ENCODE results near the gene LRPAP1. TPM values are rescaled to one million over a fixed set of nuclear protein-coding genes. Genes with fewer than 3 reads are reported as not detected.

The LRPAP1 gene
- total and polyA plus RNA-seq, 2 donors (not counting 1 experiment from before 2014, with no cell fraction given), result 64.6 to 86.8 TPM

- H3K27me3 ChIP-seq (replicated peaks in 1 of 4; ENCODE audit: control extremely low read depth in 1 of 4, control insufficient read depth in 3 of 4, insufficient read depth in 4 of 4, low read length in 3 of 4), result peaks cover 0 to 41% (median 10%) of the 10 kb centered on the region in 4 experiments
- ChIA-PET POLR2A (no interaction called here), CTCF (no interaction called here)
- no peak overlapping the region for H3K9ac ChIP-seq (ENCODE audit: low read length)
- no peaks in the 10 kb centered on the region for H3K79me2 ChIP-seq (ENCODE audit: control insufficient read depth, insufficient read depth, low read length)
- no peak overlapping the region for H3K27ac ChIP-seq (ENCODE audit: low read length in 2 of 2)
- H4K20me1 ChIP-seq (ENCODE audit: control insufficient read depth, insufficient read depth, low read length, poor library complexity, severe bottlenecking), result no peaks in the 10 kb centered on the region
- H3K9me3 Mint-ChIP-seq (ENCODE audit: insufficient read depth), result no peaks in the 10 kb centered on the region
- TF ChIP-seq EZH2 (IDR thresholded peaks at IDR 0.05; ENCODE audit: borderline replicate concordance, insufficient read depth, low read depth, low read length, poor library complexity, severe bottlenecking) (no peak), CTCF (IDR thresholded peaks at IDR 0.05) (no peak)
- no peak for ATAC-seq (ENCODE audit: low read depth)
- no peak for DNase-seq
- H3K4me1 ChIP-seq (ENCODE audit: control insufficient read depth in 2 of 2, insufficient read depth in 2 of 2, low read length in 2 of 2), result peaks cover 0 to 18% of the 10 kb centered on the region in 2 donors
- H3K27ac Mint-ChIP-seq, result no peak overlapping the region
- H3K36me3 ChIP-seq (replicated peaks in 1 of 2; ENCODE audit: control extremely low read depth in 1 of 2, control insufficient read depth in 1 of 2, extremely low read depth in 1 of 2, insufficient read depth in 2 of 2, low read length in 1 of 2), result no peaks in the 10 kb centered on the region
- intact Hi-C loops (cut with micrococcal nuclease), result no loop called here
- H3K27me3 Mint-ChIP-seq, result peaks cover 23% of the 10 kb centered on the region
- H3K9me3 ChIP-seq (ENCODE audit: control extremely low read depth in 1 of 3, control insufficient read depth in 2 of 3, insufficient read depth in 1 of 3, low read length in 2 of 3), result peaks cover 0 to 27% (median 0%) of the 10 kb centered on the region in 3 donors
- 96% methylated on average over 17 of the region's 21 CpGs for WGBS (ENCODE audit: insufficient coverage)
- H3K4me1 Mint-ChIP-seq, result no peaks in the 10 kb centered on the region
- no peak overlapping the region for H3K4me2 ChIP-seq (replicated peaks; ENCODE audit: low read depth, low read length, poor library complexity, severe bottlenecking)
- H3K4me3 ChIP-seq (ENCODE audit: control extremely low read depth in 1 of 5, extremely low read depth in 1 of 5, insufficient read depth in 1 of 5, low read depth in 2 of 5, low read length in 4 of 5), result no peak overlapping the region
- H3K4me3 Mint-ChIP-seq, result peak overlapping the region; percentile 32
- H2AFZ ChIP-seq (ENCODE audit: insufficient read depth, low read depth, low read length, poor library complexity, severe bottlenecking), result no peak overlapping the region
Measured at GRCh38 chr4:3464911-3465697, 67.1 kb downstream of the LRPAP1 start.

DNA sequence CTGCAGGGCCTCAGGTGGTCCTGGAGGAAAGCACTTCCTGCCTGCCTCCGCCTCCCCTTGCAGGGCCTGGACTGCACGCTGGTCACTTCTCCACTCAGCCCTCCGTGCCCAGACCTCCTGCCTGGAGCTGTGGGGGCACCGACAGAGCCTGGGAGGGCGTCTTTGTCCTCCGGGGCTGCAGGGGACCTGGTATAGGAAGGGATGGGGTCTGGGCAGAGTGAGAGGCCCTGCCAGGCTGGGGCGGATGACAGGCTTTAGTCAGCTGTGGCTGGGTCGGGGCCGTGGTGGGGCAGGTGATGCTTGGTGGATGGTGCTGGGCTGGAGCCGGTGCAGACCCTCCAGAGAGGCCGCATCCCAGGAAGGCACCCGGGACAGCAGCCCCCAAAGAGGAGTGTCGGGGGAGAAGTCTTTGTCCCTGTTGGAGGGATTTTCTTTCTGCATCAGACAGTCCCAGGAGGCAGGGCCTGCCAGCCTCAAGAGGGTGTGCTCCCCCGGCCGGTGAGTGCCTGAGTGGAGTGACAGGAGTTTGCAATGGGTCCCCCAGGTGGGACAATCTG is 67.8 kb downstream of the LRPAP1 start:
- Histone ChIP-seq H3K4me3 (ENCODE audit: control extremely low read depth in 1 of 5, extremely low read depth in 1 of 5, insufficient read depth in 1 of 5, low read depth in 2 of 5, low read length in 4 of 5) (no peak overlapping the region), H3K9ac (ENCODE audit: low read length) (no peak overlapping the region), H3K36me3 (replicated peaks in 1 of 2; ENCODE audit: control extremely low read depth in 1 of 2, control insufficient read depth in 1 of 2, extremely low read depth in 1 of 2, insufficient read depth in 2 of 2, low read length in 1 of 2) (no peaks in the 10 kb centered on the region), H2AFZ (ENCODE audit: insufficient read depth, low read depth, low read length, poor library complexity, severe bottlenecking) (no peak overlapping the region), H3K4me2 (replicated peaks; ENCODE audit: low read depth, low read length, poor library complexity, severe bottlenecking) (no peak overlapping the region), H3K27ac (ENCODE audit: low read length in 2 of 2) (no peak overlapping the region), H4K20me1 (ENCODE audit: control insufficient read depth, insufficient read depth, low read length, poor library complexity, severe bottlenecking) (no peaks in the 10 kb centered on the region), H3K9me3 (ENCODE audit: control extremely low read depth in 1 of 3, control insufficient read depth in 2 of 3, insufficient read depth in 1 of 3, low read length in 2 of 3) (peaks cover 0 to 27% (median 0%) of the 10 kb centered on the region in 3 donors), H3K79me2 (ENCODE audit: control insufficient read depth, insufficient read depth, low read length) (no peaks in the 10 kb centered on the region), H3K27me3 (replicated peaks in 1 of 4; ENCODE audit: control extremely low read depth in 1 of 4, control insufficient read depth in 3 of 4, insufficient read depth in 4 of 4, low read length in 3 of 4) (peaks cover 0 to 41% (median 10%) of the 10 kb centered on the region in 4 experiments), H3K4me1 (ENCODE audit: control insufficient read depth in 2 of 2, insufficient read depth in 2 of 2, low read length in 2 of 2) (peaks cover 0 to 18% of the 10 kb centered on the region in 2 donors)
- TF ChIP-seq EZH2 (IDR thresholded peaks at IDR 0.05; ENCODE audit: borderline replicate concordance, insufficient read depth, low read depth, low read length, poor library complexity, severe bottlenecking) (no peak), CTCF (IDR thresholded peaks at IDR 0.05) (no peak)
- POLR2A ChIA-PET, result no interaction called here
- Mint-ChIP-seq H3K4me3 (peak overlapping the region; percentile 56), H3K27ac (no peak overlapping the region), H3K4me1 (no peaks in the 10 kb centered on the region), H3K27me3 (peaks cover 28% of the 10 kb centered on the region), H3K9me3 (ENCODE audit: insufficient read depth) (no peaks in the 10 kb centered on the region)
- intact Hi-C loops (cut with micrococcal nuclease), result no loop called here
- ATAC-seq (ENCODE audit: low read depth) (no peak), DNase-seq (no peak)
- CTCF ChIA-PET, result no interaction called here
- WGBS (ENCODE audit: insufficient coverage), result 85% methylated on average over 13 of the region's 15 CpGs
